ENCODE results near the gene FUOM. TPM values are rescaled to one million over a fixed set of nuclear protein-coding genes. Genes with fewer than 3 reads are reported as not detected.
A peak's percentile ranks its signal among the peaks of the same experiment; 100 is the strongest.

FUOM gene
- total RNA-seq, 4 donors from 2014 or later, result 6.7 to 17.7 (median 12.5) TPM

GRCh38 chr10:133310399-133310755 is 47.4 kb downstream of the FUOM start:
- 91 to 92% methylated on average over 6 to 16 of the region's 16 CpGs for WGBS, 2 donors
- Histone ChIP-seq H3K4me3 (no peak overlapping the region), H3K27ac (no peak overlapping the region), H3K36me3 (peaks cover 0 to 46% (median 3%) of the 10 kb centered on the region in 3 donors), H3K4me1 (peaks cover 11 to 40% (median 21%) of the 10 kb centered on the region in 3 donors), H3K9me3 (no peaks in the 10 kb centered on the region), H3K27me3 (no peaks in the 10 kb centered on the region)
- TF ChIP-seq, protein P1, sequence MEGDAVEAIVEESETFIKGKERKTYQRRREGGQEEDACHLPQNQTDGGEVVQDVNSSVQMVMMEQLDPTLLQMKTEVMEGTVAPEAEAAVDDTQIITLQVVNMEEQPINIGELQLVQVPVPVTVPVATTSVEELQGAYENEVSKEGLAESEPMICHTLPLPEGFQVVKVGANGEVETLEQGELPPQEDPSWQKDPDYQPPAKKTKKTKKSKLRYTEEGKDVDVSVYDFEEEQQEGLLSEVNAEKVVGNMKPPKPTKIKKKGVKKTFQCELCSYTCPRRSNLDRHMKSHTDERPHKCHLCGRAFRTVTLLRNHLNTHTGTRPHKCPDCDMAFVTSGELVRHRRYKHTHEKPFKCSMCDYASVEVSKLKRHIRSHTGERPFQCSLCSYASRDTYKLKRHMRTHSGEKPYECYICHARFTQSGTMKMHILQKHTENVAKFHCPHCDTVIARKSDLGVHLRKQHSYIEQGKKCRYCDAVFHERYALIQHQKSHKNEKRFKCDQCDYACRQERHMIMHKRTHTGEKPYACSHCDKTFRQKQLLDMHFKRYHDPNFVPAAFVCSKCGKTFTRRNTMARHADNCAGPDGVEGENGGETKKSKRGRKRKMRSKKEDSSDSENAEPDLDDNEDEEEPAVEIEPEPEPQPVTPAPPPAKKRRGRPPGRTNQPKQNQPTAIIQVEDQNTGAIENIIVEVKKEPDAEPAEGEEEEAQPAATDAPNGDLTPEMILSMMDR (IDR thresholded peaks at IDR 0.05), result no peak
- no peak for TF ChIP-seq POLR2A (IDR thresholded peaks at IDR 0.05)
- no peak for DNase-seq
- intact Hi-C loops (cut with DNase I), result no loop called here

- peaks cover 11 to 41% (median 21%) of the 10 kb centered on the region in 3 donors for H3K4me1 ChIP-seq
- intact Hi-C loops (cut with DNase I), result no loop called here
- 75 to 87% methylated on average over 7 to 14 of the region's 33 CpGs for WGBS, 2 donors
- no peaks in the 10 kb centered on the region for H3K9me3 ChIP-seq
- peak overlapping the region in 2 of 4 donors; percentile 97 to 100 for H3K4me3 ChIP-seq
- TF ChIP-seq, protein P1 (IDR thresholded peaks at IDR 0.05), result no peak
- TF ChIP-seq POLR2A (IDR thresholded peaks at IDR 0.05), result no peak
- H3K36me3 ChIP-seq, result peaks cover 0 to 49% (median 3%) of the 10 kb centered on the region in 3 donors
- no peak for DNase-seq
- H3K27ac ChIP-seq, result peak overlapping the region in 3 of 4 donors; percentile 92 to 99 (median 98)
- no peaks in the 10 kb centered on the region for H3K27me3 ChIP-seq
Measured at GRCh38 chr10:133309720-133310398, 48.0 kb downstream of the FUOM start.

- intact Hi-C loops (cut with DNase I), result no loop called here
- DNase-seq, result peak; percentile 73
- Histone ChIP-seq H3K27me3 (no peaks in the 10 kb centered on the region), H3K27ac (peak overlapping the region; percentile 92 to 99 (median 98)), H3K9me3 (no peaks in the 10 kb centered on the region), H3K4me3 (peak overlapping the region; percentile 72 to 100 (median 93)), H3K4me1 (peaks cover 11 to 45% (median 21%) of the 10 kb centered on the region in 3 donors), H3K36me3 (peaks cover 0 to 49% (median 3%) of the 10 kb centered on the region in 3 donors)
- TF ChIP-seq, protein P1 (IDR thresholded peaks at IDR 0.05), result no peak
- no peak for TF ChIP-seq POLR2A (IDR thresholded peaks at IDR 0.05)
- 16 to 52% methylated on average over 21 to 28 of the region's 46 CpGs for WGBS, 2 donors
Measured at GRCh38 chr10:133309100-133309719, 48.6 kb downstream of the FUOM start.

GRCh38 chr10:133308421-133309099 is 49.3 kb downstream of the FUOM start, which contains the start of the genes TUBGCP2 and ZNF511:
Gene TUBGCP2 (minus strand): TSS chr10:133308872. CDS start chr10:133302941, 5,931 bp downstream.
Gene ZNF511 (plus strand): TSS chr10:133308914. CDS start chr10:133308944, 30 bp downstream.
- Histone ChIP-seq H3K9me3 (no peaks in the 10 kb centered on the region), H3K4me3 (peak within 1 kb of the TSS; percentile 72 to 100 (median 93)), H3K4me1 (peaks cover 11 to 47% (median 21%) of the 10 kb centered on the region in 3 donors), H3K27ac (peak within 1 kb of the TSS; percentile 92 to 99 (median 98)), H3K27me3 (no peaks in the 10 kb centered on the region), H3K36me3 (peaks cover 0 to 54% (median 3%) of the 10 kb centered on the region in 3 donors)
- DNase-seq, result no peak
- peak in 3 of 4 donors; percentile 39 to 90 (median 82) for TF ChIP-seq POLR2A (IDR thresholded peaks at IDR 0.05)
- TF ChIP-seq, protein P1 (IDR thresholded peaks at IDR 0.05), result peak in 3 of 6 experiments; percentile 2 to 37 (median 18)
- 1 to 3% methylated on average over 6 to 28 of the region's 89 CpGs for WGBS, 2 donors
- intact Hi-C loops (cut with DNase I), result no loop called here
